Endothelial cell of umbilical vein (primary cell): ENCODE measurements around the gene RDH5. TPM values are rescaled to one million over a fixed set of nuclear protein-coding genes. Genes with fewer than 3 reads are reported as not detected.

ENCODE experiments used
- BruUV-seq: library from RNA; stranded (reverse); fragments of 400-500 nt; replicated peaks from 2 replicates; lab custom pipeline; 2021; lab: Mats Ljungman, UMichigan
- CTCF ChIA-PET: fragments of 300-600, 350-600 bp; sonication (Branson Sonifier 250); formaldehyde crosslinking; loops from one replicate; lab custom pipeline; 2021; ENCODE audit warnings: antibody characterized with exemption, inconsistent platforms; lab: Charles Lee
- POLR2A ChIA-PET: fragments of 300-600, 350-600 bp; sonication (Branson Sonifier 250); formaldehyde crosslinking; loops from one replicate; lab custom pipeline; 2021; ENCODE audit warnings: antibody characterized with exemption, inconsistent platforms; lab: Charles Lee
- DNase-seq: peaks from one replicate; pipeline ENCODE4 v3.0.0-alpha.2; 2011; ENCODE audit warnings: low read depth, low spot score
- FAIRE-seq: peaks from 2 replicates; lab custom pipeline; 2011; peaks lifted over from hg19 to GRCh38; lab: Jason Lieb, UNC
- H2AFZ ChIP-seq: 2 replicates; pipeline ENCODE4 v1.6.0; 2012; ENCODE audit warnings: low read depth, low read length, control low read depth, inconsistent platforms
- H3K27ac ChIP-seq: 2 replicates; pipeline ENCODE4 v1.5.1; 2011; ENCODE audit warnings: low read depth, mild to moderate bottlenecking, control low read depth, low read length, moderate library complexity; ENCODE audit not compliant: insufficient read depth
- H3K27me3 ChIP-seq, 2 experiments: 2 replicates each; pipeline versions ENCODE4 v1.6.0 to v1.6.1; 2011; ENCODE audit warnings: low read length in 2 of 2, mixed read lengths in 1 of 2; ENCODE audit not compliant: control insufficient read depth in 2 of 2, insufficient read depth in 2 of 2
- H3K36me3 ChIP-seq, 2 experiments: 2 replicates in 1 of 2; 3 replicates in 1 of 2; pipeline ENCODE4 v1.5.1; 2011; ENCODE audit warnings: low read length in 2 of 2, mild to moderate bottlenecking in 1 of 2, moderate library complexity in 1 of 2; ENCODE audit not compliant: control insufficient read depth in 2 of 2, insufficient read depth in 2 of 2; ENCODE audit errors: extremely low read depth in 1 of 2
- H3K4me1 ChIP-seq: 3 replicates; pipeline ENCODE4 v1.5.1; 2011; ENCODE audit warnings: mild to moderate bottlenecking, low read length; ENCODE audit not compliant: control insufficient read depth, insufficient read depth; ENCODE audit errors: extremely low read depth
- H3K4me2 ChIP-seq: 2 replicates; pipeline ENCODE4 v1.6.1; 2011; ENCODE audit warnings: low read length, control low read depth, mixed read lengths; ENCODE audit not compliant: insufficient read depth
- H3K4me3 ChIP-seq, 3 experiments: fragments of 200-600 bp in 1 of 3; sonication (generic), shearing (Covaris generic) in 1 of 3; replicated peaks in 1 of 3; 2 replicates each; pipeline ENCODE4 v1.5.1; 2011 to 2016; ENCODE audit warnings: control low read depth in 3 of 3, low read length in 3 of 3, mild to moderate bottlenecking in 2 of 3, inconsistent platforms in 1 of 3, low read depth in 1 of 3, moderate library complexity in 1 of 3; ENCODE audit not compliant: insufficient read depth in 1 of 3
- H3K79me2 ChIP-seq: 2 replicates; pipeline ENCODE4 v1.6.0; 2012; ENCODE audit warnings: low read length, inconsistent platforms; ENCODE audit not compliant: control insufficient read depth, insufficient read depth
- H3K9ac ChIP-seq: replicated peaks from 2 replicates; pipeline ENCODE3; 2011; ENCODE audit warnings: low read length, control low read depth; ENCODE audit not compliant: insufficient read depth; ENCODE audit errors: extremely low read depth
- H3K9me1 ChIP-seq: replicated peaks from 3 replicates; pipeline ENCODE4 v1.6.0; 2011; ENCODE audit warnings: mild to moderate bottlenecking, low read length; ENCODE audit not compliant: control insufficient read depth, insufficient read depth; ENCODE audit errors: extremely low read depth
- H3K9me3 ChIP-seq: replicated peaks from 2 replicates; pipeline ENCODE4 v1.5.1; 2012; ENCODE audit warnings: low read length, inconsistent platforms; ENCODE audit not compliant: control insufficient read depth, insufficient read depth
- H4K20me1 ChIP-seq: replicated peaks from 2 replicates; pipeline ENCODE3; 2011; ENCODE audit warnings: mild to moderate bottlenecking, low read length; ENCODE audit not compliant: control insufficient read depth, insufficient read depth; ENCODE audit errors: extremely low read depth
- EZH2 ChIP-seq: IDR thresholded peaks from 2 replicates; pipeline ENCODE4 v1.6.1; 2012; ENCODE audit warnings: borderline replicate concordance, low read depth, mild to moderate bottlenecking, moderate library complexity, low read length, inconsistent platforms; ENCODE audit not compliant: severe bottlenecking
- FOS ChIP-seq: IDR thresholded peaks from 2 replicates; pipeline ENCODE4 v1.6.1; 2011; ENCODE audit warnings: mild to moderate bottlenecking, low read length, moderate library complexity, borderline replicate concordance; ENCODE audit not compliant: insufficient read depth
- GATA2 ChIP-seq: IDR thresholded peaks from 2 replicates; pipeline ENCODE4 v1.7.0; 2011; ENCODE audit warnings: low read depth, mild to moderate bottlenecking, moderate library complexity, mixed read lengths, low read length; ENCODE audit not compliant: insufficient read length, insufficient read depth
- JUN ChIP-seq: IDR thresholded peaks from 2 replicates; pipeline ENCODE4 v1.6.1; 2011; ENCODE audit warnings: borderline replicate concordance, low read depth; ENCODE audit not compliant: insufficient read length, insufficient read depth
- MYC ChIP-seq: IDR thresholded peaks from one replicate; pipeline ENCODE4 v1.6.1; 2011; ENCODE audit warnings: mild to moderate bottlenecking, low read depth, low read length
- POLR2A ChIP-seq: IDR thresholded peaks from 2 replicates; pipeline ENCODE4 v1.6.1; 2012; ENCODE audit warnings: low read depth, mild to moderate bottlenecking, control low read depth, low read length
- POLR2AphosphoS5 ChIP-seq: IDR thresholded peaks from 2 replicates; pipeline ENCODE4 v1.6.1; 2012; ENCODE audit warnings: low read depth, mild to moderate bottlenecking, control low read depth, low read length, moderate library complexity; ENCODE audit not compliant: insufficient read depth
- dilution Hi-C: fragments of 300-500 bp; cut with MboI; formaldehyde crosslinking; loops from one replicate; pipeline ENCODE4 v1.15.0; 2019; ENCODE audit warnings: low sequenced_read_pairs; ENCODE audit not compliant: extremely low pct_ligation_motif_present
- intact Hi-C: fragments of 100-400 bp; cut with micrococcal nuclease; formaldehyde crosslinking; loops from one replicate; pipeline ENCODE4 v1.10.0; 2022
- polyA plus RNA-seq, 4 experiments: library from polyadenylated mRNA; depleted of rRNA in 3 of 4; stranded (reverse) in 3 of 4; unstranded in 1 of 4; fragments of >200 nt; gene quantifications; 2 replicates each; pipeline versions ENCODE4 v1.2.1 to v1.2.3, GENCODE V29; 2011 to 2012; ENCODE audit warnings: missing spikeins in 1 of 4
- total RNA-seq: library from RNA; stranded (reverse); gene quantifications from 2 replicates; pipeline ENCODE4 v1.2.3, GENCODE V29; 2021
- TF ChIP-seq, protein P1 (sequence below): IDR thresholded peaks from 2 replicates; pipeline ENCODE4 v1.6.1; 2011; ENCODE audit not compliant: insufficient read depth, insufficient read length
- TF ChIP-seq, protein P2 (sequence below), 2 donors: IDR thresholded peaks; 1 replicate in 1 of 2; 2 replicates in 1 of 2; pipeline ENCODE4 v1.5.1; 2011; ENCODE audit warnings: low read length in 2 of 2, mild to moderate bottlenecking in 2 of 2, moderate library complexity in 2 of 2, control low read depth in 1 of 2, inconsistent platforms in 1 of 2, low read depth in 1 of 2; ENCODE audit not compliant: insufficient read depth in 1 of 2; ENCODE audit errors: extremely low read depth in 1 of 2

The RDH5 gene
- total and polyA plus RNA-seq, 2 donors (not counting 3 experiments of a cell fraction or from before 2014, with no cell fraction given), result 2.7 to 3.7 TPM

DNA sequence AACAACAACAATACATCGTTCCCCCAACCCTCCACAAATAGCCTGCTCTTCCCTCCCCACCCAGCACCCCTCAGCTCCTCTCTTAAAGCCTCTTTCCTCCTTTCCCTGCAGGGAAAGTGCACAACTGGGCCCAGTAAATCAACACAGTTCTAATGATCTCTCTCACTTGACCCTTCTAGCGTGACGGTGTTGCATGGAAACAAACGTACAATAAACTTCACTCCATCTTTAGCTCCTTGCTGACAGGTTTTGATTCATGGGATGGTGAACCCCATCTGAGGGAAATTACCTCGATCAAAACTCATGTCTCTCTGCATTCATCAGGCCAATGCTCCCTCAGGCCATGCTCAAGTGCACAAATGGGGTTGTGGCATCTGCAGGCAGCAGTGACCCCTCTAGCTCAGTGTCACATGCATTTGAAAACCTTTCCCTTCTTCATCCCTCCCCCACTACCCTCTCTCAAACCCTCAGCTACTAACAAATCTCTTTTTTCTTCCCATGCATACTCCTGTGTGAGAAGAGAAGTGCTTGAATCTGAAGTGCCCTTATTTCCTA lies 45.6 kb downstream of the RDH5 start:
- POLR2A ChIA-PET, result interaction anchor here (0.8 kb wide), 1 partner anchor 21 kb away, joined by 3 read pairs; no protein-coding TSS in a partner anchor

More for the DNA sequence above, 45.6 kb downstream of the RDH5 start:
- CTCF ChIA-PET, result interaction anchor here (0.8 kb wide), 1 partner anchor 27 kb away, joined by 4 read pairs; no protein-coding TSS in a partner anchor
- Histone ChIP-seq H3K4me2 (no peak overlapping the region), H3K9ac (no peak overlapping the region), H3K9me1 (no peaks in the 10 kb centered on the region), H4K20me1 (no peaks in the 10 kb centered on the region), H2AFZ (no peak overlapping the region), H3K9me3 (no peaks in the 10 kb centered on the region), H3K79me2 (peaks cover 8% of the 10 kb centered on the region), H3K27me3 (no peaks in the 10 kb centered on the region), H3K4me3 (no peak overlapping the region), H3K36me3 (peaks cover 4 to 13% of the 10 kb centered on the region in 2 experiments), H3K4me1 (no peaks in the 10 kb centered on the region), H3K27ac (no peak overlapping the region)
- DNase-seq, result no peak
- FAIRE-seq, result no peak
- dilution Hi-C loops (no loop called here), intact Hi-C loops (no loop called here)
- BruUV-seq, result no TSS peak
- TF ChIP-seq FOS (no peak), GATA2 (no peak), MYC (no peak), JUN (no peak), POLR2AphosphoS5 (no peak), EZH2 (no peak), POLR2A (no peak)
- TF ChIP-seq, protein P1, sequence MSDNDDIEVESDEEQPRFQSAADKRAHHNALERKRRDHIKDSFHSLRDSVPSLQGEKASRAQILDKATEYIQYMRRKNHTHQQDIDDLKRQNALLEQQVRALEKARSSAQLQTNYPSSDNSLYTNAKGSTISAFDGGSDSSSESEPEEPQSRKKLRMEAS, result no peak
- TF ChIP-seq, protein P2, sequence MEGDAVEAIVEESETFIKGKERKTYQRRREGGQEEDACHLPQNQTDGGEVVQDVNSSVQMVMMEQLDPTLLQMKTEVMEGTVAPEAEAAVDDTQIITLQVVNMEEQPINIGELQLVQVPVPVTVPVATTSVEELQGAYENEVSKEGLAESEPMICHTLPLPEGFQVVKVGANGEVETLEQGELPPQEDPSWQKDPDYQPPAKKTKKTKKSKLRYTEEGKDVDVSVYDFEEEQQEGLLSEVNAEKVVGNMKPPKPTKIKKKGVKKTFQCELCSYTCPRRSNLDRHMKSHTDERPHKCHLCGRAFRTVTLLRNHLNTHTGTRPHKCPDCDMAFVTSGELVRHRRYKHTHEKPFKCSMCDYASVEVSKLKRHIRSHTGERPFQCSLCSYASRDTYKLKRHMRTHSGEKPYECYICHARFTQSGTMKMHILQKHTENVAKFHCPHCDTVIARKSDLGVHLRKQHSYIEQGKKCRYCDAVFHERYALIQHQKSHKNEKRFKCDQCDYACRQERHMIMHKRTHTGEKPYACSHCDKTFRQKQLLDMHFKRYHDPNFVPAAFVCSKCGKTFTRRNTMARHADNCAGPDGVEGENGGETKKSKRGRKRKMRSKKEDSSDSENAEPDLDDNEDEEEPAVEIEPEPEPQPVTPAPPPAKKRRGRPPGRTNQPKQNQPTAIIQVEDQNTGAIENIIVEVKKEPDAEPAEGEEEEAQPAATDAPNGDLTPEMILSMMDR (IDR thresholded peaks at IDR 0.05; ENCODE audit: extremely low read depth in 1 of 2, insufficient read depth in 1 of 2, low read depth in 1 of 2, low read length in 2 of 2), result no peak
